Retinal pigment epithelial cell (primary cell): Measurements from ENCODE around the gene DNASE2B.

Experiments
- DNase-seq: peaks from one replicate; pipeline ENCODE4 v3.0.0-alpha.2; 2010; ENCODE audit warnings: low read depth
- H3K4me3 ChIP-seq: 2 replicates; pipeline ENCODE4 v1.5.1; 2011; ENCODE audit warnings: mild to moderate bottlenecking, low read length, control low read depth, moderate library complexity
- TF ChIP-seq, protein P1 (sequence below): conservative IDR thresholded peaks from 2 replicates; pipeline ENCODE4 v1.5.1; 2011; ENCODE audit warnings: low read depth, low read length, control low read depth, inconsistent platforms

The DNASE2B gene

DNA sequence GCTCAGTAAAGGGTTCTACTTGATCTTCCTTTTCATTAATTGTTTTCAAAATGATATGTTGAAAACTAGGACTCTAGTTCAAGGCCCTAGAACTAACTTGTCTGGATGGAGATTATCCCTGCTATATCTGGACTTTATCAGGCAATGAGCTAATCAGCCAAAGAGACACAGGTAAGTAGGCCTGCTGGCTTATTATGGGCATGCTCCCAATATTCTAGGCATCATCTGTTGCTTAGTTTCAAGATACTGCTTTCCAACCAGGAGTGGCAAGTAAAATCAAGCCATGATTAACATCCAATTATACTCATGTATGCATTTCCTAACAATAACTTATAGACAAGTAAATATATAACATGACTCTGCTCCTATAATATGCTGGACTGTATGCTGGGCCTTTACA, 4.2 kb downstream of the DNASE2B start:
- DNase-seq, result no peak
- TF ChIP-seq, protein P1, sequence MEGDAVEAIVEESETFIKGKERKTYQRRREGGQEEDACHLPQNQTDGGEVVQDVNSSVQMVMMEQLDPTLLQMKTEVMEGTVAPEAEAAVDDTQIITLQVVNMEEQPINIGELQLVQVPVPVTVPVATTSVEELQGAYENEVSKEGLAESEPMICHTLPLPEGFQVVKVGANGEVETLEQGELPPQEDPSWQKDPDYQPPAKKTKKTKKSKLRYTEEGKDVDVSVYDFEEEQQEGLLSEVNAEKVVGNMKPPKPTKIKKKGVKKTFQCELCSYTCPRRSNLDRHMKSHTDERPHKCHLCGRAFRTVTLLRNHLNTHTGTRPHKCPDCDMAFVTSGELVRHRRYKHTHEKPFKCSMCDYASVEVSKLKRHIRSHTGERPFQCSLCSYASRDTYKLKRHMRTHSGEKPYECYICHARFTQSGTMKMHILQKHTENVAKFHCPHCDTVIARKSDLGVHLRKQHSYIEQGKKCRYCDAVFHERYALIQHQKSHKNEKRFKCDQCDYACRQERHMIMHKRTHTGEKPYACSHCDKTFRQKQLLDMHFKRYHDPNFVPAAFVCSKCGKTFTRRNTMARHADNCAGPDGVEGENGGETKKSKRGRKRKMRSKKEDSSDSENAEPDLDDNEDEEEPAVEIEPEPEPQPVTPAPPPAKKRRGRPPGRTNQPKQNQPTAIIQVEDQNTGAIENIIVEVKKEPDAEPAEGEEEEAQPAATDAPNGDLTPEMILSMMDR, result no peak
- no peak overlapping the region for H3K4me3 ChIP-seq

DNA sequence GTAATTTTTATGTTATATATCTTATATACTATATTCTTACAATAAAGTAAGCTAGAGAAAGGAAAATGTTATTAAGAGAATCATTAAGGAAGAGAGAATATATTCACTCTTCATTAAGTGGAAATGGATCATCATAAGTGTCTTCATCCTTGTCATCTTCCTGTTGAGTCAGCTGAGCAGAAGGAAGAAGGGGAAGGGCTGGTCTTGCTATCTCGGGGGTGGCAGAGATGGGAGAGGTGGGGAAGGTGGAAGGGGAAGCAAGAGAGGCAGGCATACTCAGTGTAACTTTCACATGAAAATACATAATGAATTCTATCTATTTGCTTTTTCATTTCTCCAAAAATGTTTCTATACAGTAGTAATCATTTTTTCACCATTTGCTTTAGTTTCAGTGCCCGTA, 5.1 kb downstream of the DNASE2B start:
- DNase-seq, result no peak
- TF ChIP-seq, protein P1, result no peak
- no peak overlapping the region for H3K4me3 ChIP-seq

DNA sequence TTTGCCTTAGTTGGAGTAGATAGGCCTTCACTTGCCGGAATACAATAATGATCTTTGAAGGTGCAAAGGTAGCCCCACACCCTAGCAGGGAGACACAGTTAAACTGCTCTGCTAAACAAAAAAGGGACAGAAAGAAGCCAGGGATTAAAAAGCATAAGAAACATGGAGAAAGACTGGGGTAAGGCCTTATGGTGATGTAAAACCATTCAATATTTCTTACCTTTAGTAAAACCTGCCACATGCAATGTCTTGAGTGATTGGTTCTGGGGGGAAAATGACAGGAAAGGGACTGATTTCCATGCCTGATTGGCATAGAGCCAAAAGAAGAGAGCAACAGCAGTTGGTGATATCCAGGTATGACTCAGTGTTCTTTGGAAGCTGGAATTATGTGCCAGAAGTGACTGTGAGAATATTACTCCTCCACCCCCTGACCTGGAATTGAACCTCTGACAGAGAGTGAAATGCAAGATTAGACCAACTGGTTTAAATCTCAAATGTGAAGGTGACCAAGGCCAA, 8.1 kb downstream of the DNASE2B start:
- no peak for DNase-seq
- TF ChIP-seq, protein P1, result no peak
- H3K4me3 ChIP-seq, result no peak overlapping the region

DNA sequence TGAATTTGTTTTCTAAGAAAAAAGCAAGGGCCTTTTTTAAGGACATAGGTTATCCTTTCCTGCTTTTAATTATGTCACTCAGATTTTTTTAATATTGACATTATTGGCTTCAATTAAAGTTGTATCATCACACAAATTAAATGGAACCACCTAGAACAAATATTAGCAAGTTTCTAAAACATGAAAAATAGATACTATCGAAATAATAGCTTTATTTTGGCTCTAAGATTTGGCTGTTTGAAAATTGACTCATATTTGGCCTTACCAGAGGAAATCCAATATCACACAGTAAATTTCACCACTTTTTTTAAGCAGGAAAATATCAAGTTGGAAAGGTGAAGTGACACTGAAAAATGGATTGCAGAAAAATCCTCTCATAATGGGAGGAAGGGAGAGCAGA, 9.2 kb downstream of the DNASE2B start:
- H3K4me3 ChIP-seq, result no peak overlapping the region
- TF ChIP-seq, protein P1, result no peak
- no peak for DNase-seq

DNA sequence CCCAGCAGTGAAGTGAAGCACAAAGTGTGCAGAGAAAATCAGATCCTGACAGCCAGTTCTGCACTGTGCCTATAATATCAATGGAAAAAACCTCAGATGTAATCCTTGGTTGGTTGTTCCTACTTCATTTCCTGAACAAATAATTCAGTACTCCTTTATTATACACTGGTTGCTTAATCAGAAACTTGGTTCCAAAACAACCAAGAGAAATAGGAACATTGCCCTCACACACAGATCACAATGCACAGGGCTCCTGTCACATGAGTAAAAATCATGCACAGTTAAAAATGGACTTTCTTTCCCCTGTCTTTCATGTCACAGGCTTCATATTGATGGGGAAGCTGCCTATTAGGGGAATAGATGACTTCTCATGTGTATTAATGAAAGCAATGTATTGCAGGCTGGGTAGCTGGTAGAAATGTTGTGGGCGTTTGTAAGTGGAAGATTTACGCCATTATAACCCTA, 9.7 kb downstream of the DNASE2B start:
- TF ChIP-seq, protein P1, result no peak
- no peak overlapping the region for H3K4me3 ChIP-seq
- DNase-seq, result no peak

DNA sequence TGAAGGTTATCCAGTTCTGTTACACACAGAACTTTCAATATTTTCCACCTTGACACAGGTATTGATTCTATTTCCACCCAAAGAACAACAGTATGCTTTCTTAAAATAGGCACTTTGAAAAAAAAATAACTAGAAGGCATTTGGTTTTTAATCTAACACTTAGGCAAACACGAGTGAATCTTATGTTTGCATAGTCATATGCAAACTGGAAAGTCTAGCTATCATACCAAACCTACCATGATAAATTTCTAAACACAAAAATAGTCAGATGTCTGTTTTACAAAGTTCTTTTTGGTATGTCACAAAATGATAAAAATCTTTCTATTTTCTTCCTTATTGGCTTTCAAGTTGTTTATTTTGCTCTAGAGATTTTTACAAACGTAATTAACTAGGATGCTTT, 11.6 kb downstream of the DNASE2B start:
- TF ChIP-seq, protein P1, result no peak
- no peak for DNase-seq
- no peak overlapping the region for H3K4me3 ChIP-seq

DNA sequence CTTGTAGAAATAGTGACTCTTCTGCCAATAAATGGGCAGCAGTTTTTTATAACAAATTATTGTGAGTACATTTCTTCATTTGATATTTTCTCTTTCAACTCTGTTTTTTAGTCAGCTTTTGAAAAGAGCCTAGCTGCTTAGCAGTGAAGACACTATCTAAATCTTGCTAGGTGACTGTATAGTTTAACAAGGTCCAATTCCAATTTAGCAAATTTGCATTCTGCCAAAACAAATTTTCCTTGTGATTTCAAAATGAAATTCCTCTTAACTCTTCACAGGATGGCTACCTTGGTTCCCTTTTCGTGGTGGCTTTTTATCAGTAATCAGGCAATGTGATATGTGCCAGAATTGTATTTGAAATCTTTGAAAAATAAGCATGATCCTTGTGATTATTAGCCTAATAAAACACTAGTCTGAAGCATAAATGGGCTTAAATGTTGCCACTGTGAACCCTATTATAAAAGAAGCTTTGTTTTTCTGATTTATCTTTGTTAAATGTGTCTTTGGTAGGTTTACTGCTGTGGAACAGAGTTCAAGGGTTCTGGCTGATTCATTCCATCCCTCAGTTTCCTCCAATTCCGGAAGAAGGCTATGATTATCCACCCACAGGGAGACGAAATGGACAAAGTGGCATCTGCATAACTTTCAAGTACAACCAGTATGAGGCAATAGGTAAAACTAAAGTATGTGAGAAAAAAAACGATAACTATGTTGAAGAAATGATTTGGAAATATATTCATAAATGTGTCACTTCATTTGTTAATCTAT, 12.2 kb downstream of the DNASE2B start:
- TF ChIP-seq, protein P1, result no peak
- DNase-seq, result no peak

More for the DNA sequence above, 12.2 kb downstream of the DNASE2B start:
- H3K4me3 ChIP-seq, result no peak overlapping the region
